Sigmoid colon (tissue), 7 donors: ENCODE data around the gene GABBR1. TPM values are rescaled to one million over a fixed set of nuclear protein-coding genes. Genes with fewer than 3 reads are reported as not detected.

Source experiments
- DNase-seq: peaks from one replicate; pipeline ENCODE4 v3.0.0-alpha.2; 2019
- H3K27ac ChIP-seq, 4 donors: fragments of 200-600 bp; sonication (generic); one replicate each; pipeline ENCODE4 v1.5.1; 2016 to 2019; ENCODE audit warnings: mild to moderate bottlenecking in 1 of 4
- H3K27me3 ChIP-seq, 3 donors: fragments of 200-600 bp; sonication (generic); one replicate each; pipeline ENCODE4 v1.5.1; 2019; ENCODE audit warnings: mild to moderate bottlenecking in 1 of 3
- H3K36me3 ChIP-seq, 4 donors: fragments of 200-600 bp; sonication (generic); one replicate each; pipeline ENCODE4 v1.5.1; 2016 to 2019
- H3K4me1 ChIP-seq, 4 donors: fragments of 200-600 bp; sonication (generic); one replicate each; pipeline ENCODE4 v1.5.1; 2017 to 2019
- H3K4me3 ChIP-seq, 4 donors: fragments of 200-600 bp; sonication (generic); one replicate each; pipeline ENCODE4 v1.5.1; 2017 to 2019; ENCODE audit warnings: mild to moderate bottlenecking in 2 of 4, moderate library complexity in 1 of 4
- H3K9me3 ChIP-seq, 4 donors: fragments of 200-600 bp in 3 of 4; sonication (generic) in 3 of 4; one replicate each; pipeline versions ENCODE4 v1.5.1 to v1.6.1; 2013 to 2019
- CTCF ChIP-seq, 4 experiments: fragments of 450-650 bp in 3 of 4; fragments of 200-600 bp in 1 of 4; IDR thresholded peaks; one replicate each; pipeline ENCODE4 v1.5.1; 2016 to 2019; ENCODE audit warnings: antibody characterized with exemption in 4 of 4, mild to moderate bottlenecking in 3 of 4, moderate library complexity in 2 of 4
- EP300 ChIP-seq, 4 donors: sonication (generic); formaldehyde crosslinking; IDR thresholded peaks; one replicate each; pipeline ENCODE4 v1.6.1; 2017; ENCODE audit warnings: antibody characterized with exemption in 4 of 4
- POLR2A ChIP-seq, 2 donors: fragments of 450-650 bp; IDR thresholded peaks; one replicate each; pipeline ENCODE4 v1.6.1; 2016; ENCODE audit warnings: antibody characterized with exemption in 2 of 2, mild to moderate bottlenecking in 2 of 2, moderate library complexity in 2 of 2
- POLR2AphosphoS5 ChIP-seq, 4 donors: sonication (generic); formaldehyde crosslinking; IDR thresholded peaks; one replicate each; pipeline ENCODE4 v1.6.1; 2017; ENCODE audit warnings: antibody characterized with exemption in 4 of 4
- WGBS, 2 donors: extraction: QIAGEN DNeasy Blood & Tissue Kit; methylation state at CpG; one replicate each; pipeline ENCODE4 v1.1.7; 2013; 5-methylcytosine and 5-hydroxymethylcytosine counted together
- intact Hi-C: fragments of 100-400 bp; cut with DNase I; formaldehyde crosslinking; loops from one replicate; pipeline ENCODE4 v1.15.1; 2023
- polyA plus RNA-seq, 3 donors: library from polyadenylated mRNA; stranded (reverse); fragments of 200-250 nt; gene quantifications; one replicate each; pipeline ENCODE4 v1.2.3, GENCODE V29; 2013
- total RNA-seq, 4 donors: library from RNA; depleted of rRNA; stranded (reverse); fragments of >200 nt; gene quantifications; one replicate each; pipeline ENCODE4 v1.1.0, GENCODE V29; 2016
- donor health status: healthy with polysubstance abuse.
- donor health status: Bipolar disorder and iron deficiency.
- donor health status: healthy.

GABBR1 gene
- total and polyA plus RNA-seq, 7 donors, result 0.92 to 73.9 (median 26.5) TPM

- Histone ChIP-seq H3K27ac (peak overlapping the region in 1 of 4 donors; percentile 53), H3K9me3 (no peaks in the 10 kb centered on the region), H3K36me3 (no peaks in the 10 kb centered on the region), H3K4me1 (peaks cover 0 to 7% (median 2%) of the 10 kb centered on the region in 4 donors), H3K4me3 (no peak overlapping the region), H3K27me3 (peaks cover 0 to 6% (median 0%) of the 10 kb centered on the region in 3 donors)
- intact Hi-C loops, result no loop called here
- no peak for DNase-seq
- 60 to 69% methylated on average over 2 of the region's 2 CpGs for WGBS, 2 donors
- no peak for TF ChIP-seq CTCF (IDR thresholded peaks at IDR 0.05)
- no peak for TF ChIP-seq POLR2A (IDR thresholded peaks at IDR 0.05)
- TF ChIP-seq EP300 (IDR thresholded peaks at IDR 0.05), result no peak
- TF ChIP-seq POLR2AphosphoS5 (IDR thresholded peaks at IDR 0.05), result no peak
Observed at GRCh38 chr6:29656157-29656556, 23.2 kb upstream of the GABBR1 start.

GRCh38 chr6:29655658-29656057 lies 22.7 kb upstream of the GABBR1 start:
- Histone ChIP-seq H3K36me3 (no peaks in the 10 kb centered on the region), H3K4me3 (no peak overlapping the region), H3K27me3 (peaks cover 0 to 1% (median 0%) of the 10 kb centered on the region in 3 donors), H3K4me1 (peaks cover 0 to 7% (median 2%) of the 10 kb centered on the region in 4 donors), H3K9me3 (no peaks in the 10 kb centered on the region), H3K27ac (peak overlapping the region in 1 of 4 donors; percentile 53)
- intact Hi-C loops, result no loop called here
- WGBS, 2 donors, result 81% methylated on average over 6 of the region's 6 CpGs
- no peak for TF ChIP-seq CTCF (IDR thresholded peaks at IDR 0.05)
- TF ChIP-seq EP300 (IDR thresholded peaks at IDR 0.05), result no peak
- TF ChIP-seq POLR2AphosphoS5 (IDR thresholded peaks at IDR 0.05), result no peak
- no peak for DNase-seq

- no peaks in the 10 kb centered on the region for H3K36me3 ChIP-seq
- no peaks in the 10 kb centered on the region for H3K9me3 ChIP-seq
- WGBS, 2 donors, result 11 to 12% methylated on average over 8 of the region's 8 CpGs
- intact Hi-C loops, result loop anchor here (5.0 kb wide), 1 partner anchor 99 kb away; no protein-coding TSS in a partner anchor
- peaks cover 0 to 13% (median 8%) of the 10 kb centered on the region in 4 donors for H3K4me1 ChIP-seq
- no peak for DNase-seq
- TF ChIP-seq CTCF (IDR thresholded peaks at IDR 0.05) (peak in 3 of 4 experiments; percentile 28 to 79 (median 47)), EP300 (IDR thresholded peaks at IDR 0.05) (no peak)
- no peak overlapping the region for H3K27ac ChIP-seq
- no peak overlapping the region for H3K4me3 ChIP-seq
- no peaks in the 10 kb centered on the region for H3K27me3 ChIP-seq
Observed at GRCh38 chr6:29653452-29654038, 20.6 kb upstream of the GABBR1 start.

GRCh38 chr6:29652198-29652584 lies 19.2 kb upstream of the GABBR1 start:
- H3K9me3 ChIP-seq, result no peaks in the 10 kb centered on the region
- WGBS, 2 donors, result 84 to 89% methylated on average over 10 of the region's 10 CpGs
- H3K27me3 ChIP-seq, result no peaks in the 10 kb centered on the region
- H3K4me3 ChIP-seq, result no peak overlapping the region
- no peak for TF ChIP-seq POLR2AphosphoS5 (IDR thresholded peaks at IDR 0.05)
- no peak for TF ChIP-seq CTCF (IDR thresholded peaks at IDR 0.05)
- TF ChIP-seq EP300 (IDR thresholded peaks at IDR 0.05), result no peak
- DNase-seq, result no peak
- no peaks in the 10 kb centered on the region for H3K36me3 ChIP-seq
- intact Hi-C loops, result loop anchor here (5.0 kb wide), 1 partner anchor 100 kb away; no protein-coding TSS in a partner anchor
- H3K27ac ChIP-seq, result no peak overlapping the region
- H3K4me1 ChIP-seq, result peaks cover 0 to 13% (median 8%) of the 10 kb centered on the region in 4 donors
